GM23338 (cell line): ENCODE measurements around the gene MYO1E. TPM values are rescaled to one million over a fixed set of nuclear protein-coding genes. Genes with fewer than 3 reads are reported as not detected.

Source experiments
- ATAC-seq: fragments of 200-7000 bp; cut with Tn5 transposase; 3 replicates; pipeline ENCODE4 v1.9.1; 2020
- DNase-seq: peaks from one replicate; pipeline ENCODE4 v3.0.0-alpha.2; 2015; ENCODE audit warnings: low spot score
- H2AFZ ChIP-seq: fragments of 200-600 bp; sonication (generic); 2 replicates; pipeline ENCODE4 v1.8.0; 2016; ENCODE audit warnings: antibody characterized with exemption, mild to moderate bottlenecking, moderate library complexity
- H3F3A ChIP-seq: fragments of 200-600 bp; sonication (generic); replicated peaks from 2 replicates; pipeline ENCODE4 v1.8.0; 2017; ENCODE audit warnings: antibody characterized with exemption, mixed run types, low read depth
- H3K27ac ChIP-seq: fragments of 200-600 bp; sonication (generic); 2 replicates; pipeline ENCODE4 v1.6.1; 2016; ENCODE audit warnings: low read depth
- H3K27me3 ChIP-seq: fragments of 200-600 bp; sonication (generic); 2 replicates; pipeline ENCODE4 v1.8.0; 2016; ENCODE audit warnings: mild to moderate bottlenecking, mixed run types, moderate library complexity; ENCODE audit not compliant: insufficient read depth
- H3K36me3 ChIP-seq: fragments of 200-600 bp; sonication (generic); 2 replicates; pipeline ENCODE4 v1.8.0; 2016; ENCODE audit warnings: mild to moderate bottlenecking; ENCODE audit not compliant: insufficient read depth
- H3K4me1 ChIP-seq: fragments of 200-600 bp; sonication (generic); 2 replicates; pipeline ENCODE4 v1.8.0; 2016; ENCODE audit warnings: mild to moderate bottlenecking, moderate library complexity; ENCODE audit not compliant: insufficient read depth
- H3K4me2 ChIP-seq: fragments of 200-600 bp; sonication (generic); 2 replicates; pipeline ENCODE4 v1.7.1; 2017; ENCODE audit warnings: mixed run types
- H3K4me3 ChIP-seq: fragments of 200-600 bp; sonication (generic); 2 replicates; pipeline ENCODE4 v1.6.1; 2016; ENCODE audit warnings: mixed run types
- H3K79me2 ChIP-seq: fragments of 200-600 bp; sonication (generic); replicated peaks from 2 replicates; pipeline ENCODE4 v1.8.0; 2017; ENCODE audit warnings: mild to moderate bottlenecking; ENCODE audit not compliant: insufficient read depth
- H3K9me2 ChIP-seq: fragments of 200-600 bp; sonication (generic); 2 replicates; pipeline ENCODE4 v1.8.0; 2017; ENCODE audit not compliant: insufficient read depth
- H4K20me1 ChIP-seq: fragments of 200-600 bp; sonication (generic); replicated peaks from 2 replicates; pipeline ENCODE4 v1.8.0; 2017; ENCODE audit warnings: mild to moderate bottlenecking; ENCODE audit not compliant: insufficient read depth
- H3K27ac Mint-ChIP-seq: 2 replicates; pipeline ENCODE4 v1.8.0; 2020; ENCODE audit warnings: inconsistent platforms, mild to moderate bottlenecking, moderate library complexity, mixed read lengths
- H3K27me3 Mint-ChIP-seq: 3 replicates; pipeline ENCODE4 v1.8.0; 2022; ENCODE audit warnings: low read depth, mild to moderate bottlenecking, moderate library complexity, mixed read lengths, inconsistent platforms; ENCODE audit not compliant: insufficient read depth, poor library complexity
- H3K36me3 Mint-ChIP-seq: 3 replicates; pipeline ENCODE4 v1.8.0; 2021; ENCODE audit warnings: low read depth, mild to moderate bottlenecking, inconsistent platforms, moderate library complexity, mixed read lengths
- H3K4me1 Mint-ChIP-seq: 3 replicates; pipeline ENCODE4 v1.8.0; 2020; ENCODE audit warnings: mild to moderate bottlenecking, inconsistent platforms, mixed read lengths
- H3K4me3 Mint-ChIP-seq: 3 replicates; pipeline ENCODE4 v1.8.0; 2021; ENCODE audit warnings: moderate library complexity, mild to moderate bottlenecking, inconsistent platforms, mixed read lengths
- H3K9me3 Mint-ChIP-seq: 3 replicates; pipeline ENCODE4 v1.8.0; 2020; ENCODE audit warnings: moderate library complexity, mild to moderate bottlenecking, inconsistent platforms, mixed read lengths
- CREB1 ChIP-seq: fragments of 250-450 bp; sonication (Bioruptor Pico); IDR thresholded peaks from 2 replicates; pipeline ENCODE4 v1.5.0; 2020; ENCODE audit warnings: low read depth, mild to moderate bottlenecking, moderate library complexity
- CTCF ChIP-seq, 2 experiments: fragments of 200-600 bp in 1 of 2; sonication (generic) in 1 of 2; conservative IDR thresholded peaks; 2 replicates each; pipeline versions ENCODE4 v1.5.1 to v1.6.1; 2016 to 2017; ENCODE audit warnings: antibody characterized with exemption in 2 of 2, low read depth in 2 of 2, mild to moderate bottlenecking in 2 of 2, moderate library complexity in 1 of 2
- EZH2 ChIP-seq: fragments of 200-600 bp; sonication (generic); IDR thresholded peaks from one replicate; pipeline ENCODE4 v1.8.0; 2017; ENCODE audit warnings: antibody characterized with exemption, mild to moderate bottlenecking, low read depth; ENCODE audit not compliant: unreplicated experiment
- EZH2phosphoT487 ChIP-seq: fragments of 200-600 bp; sonication (generic); IDR thresholded peaks from one replicate; pipeline ENCODE4 v1.8.1; 2018; ENCODE audit warnings: antibody characterized with exemption; ENCODE audit not compliant: unreplicated experiment
- JUNB ChIP-seq: IDR thresholded peaks from one replicate; pipeline ENCODE4 v1.6.1; 2016; ENCODE audit warnings: antibody characterized with exemption; ENCODE audit not compliant: unreplicated experiment
- NANOG ChIP-seq: IDR thresholded peaks from 2 replicates; pipeline ENCODE4 v1.6.1; 2016; ENCODE audit warnings: antibody characterized with exemption, borderline replicate concordance
- POLR2AphosphoS5 ChIP-seq: IDR thresholded peaks from 2 replicates; pipeline ENCODE4 v1.6.1; 2016; ENCODE audit warnings: antibody characterized with exemption, low read depth
- ZNF114 ChIP-seq: fragments of 250-450 bp; sonication (Bioruptor Pico); IDR thresholded peaks from 2 replicates; pipeline ENCODE4 v1.5.0; 2020; ENCODE audit warnings: mild to moderate bottlenecking, moderate library complexity
- ZNF331 ChIP-seq: fragments of 250-450 bp; sonication (Bioruptor Pico); IDR thresholded peaks from 2 replicates; pipeline ENCODE4 v1.5.0; 2020; ENCODE audit warnings: low read depth, mild to moderate bottlenecking, moderate library complexity
- polyA plus RNA-seq: library from polyadenylated mRNA; unstranded; fragments of >200 nt; fragmentation: Nextera tagmentation; extraction: Ambion mirVana; gene quantifications from 2 replicates; pipeline ENCODE4 v1.2.1, GENCODE V29; 2016
- total RNA-seq: library from RNA; depleted of rRNA; stranded (reverse); fragments of >200 nt; shearing (Covaris generic); gene quantifications from 2 replicates; pipeline ENCODE4 v1.2.3, GENCODE V29; 2014
- TF ChIP-seq, protein P1 (sequence below): IDR thresholded peaks from 2 replicates; pipeline ENCODE4 v1.6.1; 2016; ENCODE audit warnings: antibody characterized with exemption
- TF ChIP-seq, protein P2 (sequence below): IDR thresholded peaks from one replicate; pipeline ENCODE4 v1.6.1; 2018; ENCODE audit warnings: antibody characterized with exemption; ENCODE audit not compliant: unreplicated experiment

MYO1E gene
- total and polyA plus RNA-seq, 2 experiments from 2014 or later, result 68.3 to 131 TPM

GRCh38 chr15:59322056-59322759, 50.5 kb downstream of the MYO1E start (continued):
- TF ChIP-seq EZH2phosphoT487 (no peak), NANOG (no peak), JUNB (no peak), EZH2 (no peak), CTCF (conservative IDR thresholded peaks at IDR 0.05; ENCODE audit: low read depth in 2 of 2) (no peak), CREB1 (CRISPR knock-in tag) (no peak), ZNF331 (CRISPR knock-in tag) (no peak), ZNF114 (no peak)
- TF ChIP-seq, protein P1, sequence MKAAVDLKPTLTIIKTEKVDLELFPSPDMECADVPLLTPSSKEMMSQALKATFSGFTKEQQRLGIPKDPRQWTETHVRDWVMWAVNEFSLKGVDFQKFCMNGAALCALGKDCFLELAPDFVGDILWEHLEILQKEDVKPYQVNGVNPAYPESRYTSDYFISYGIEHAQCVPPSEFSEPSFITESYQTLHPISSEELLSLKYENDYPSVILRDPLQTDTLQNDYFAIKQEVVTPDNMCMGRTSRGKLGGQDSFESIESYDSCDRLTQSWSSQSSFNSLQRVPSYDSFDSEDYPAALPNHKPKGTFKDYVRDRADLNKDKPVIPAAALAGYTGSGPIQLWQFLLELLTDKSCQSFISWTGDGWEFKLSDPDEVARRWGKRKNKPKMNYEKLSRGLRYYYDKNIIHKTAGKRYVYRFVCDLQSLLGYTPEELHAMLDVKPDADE, result no peak

GRCh38 chr15:59321000-59321689, 51.5 kb downstream of the MYO1E start:
- H2AFZ ChIP-seq, result no peak overlapping the region
- DNase-seq, result no peak
- peaks cover 5% of the 10 kb centered on the region for H3K27me3 Mint-ChIP-seq
- peaks cover 20% of the 10 kb centered on the region for H3K4me1 Mint-ChIP-seq
- no peak overlapping the region for H3K27ac ChIP-seq
- H3K9me3 Mint-ChIP-seq, result no peaks in the 10 kb centered on the region
- H3F3A ChIP-seq, result no peaks in the 10 kb centered on the region
- no peak overlapping the region for H3K4me3 Mint-ChIP-seq
- peaks cover 84% of the 10 kb centered on the region for H3K79me2 ChIP-seq
- no peaks in the 10 kb centered on the region for H3K9me2 ChIP-seq
- H3K4me1 ChIP-seq, result peaks cover 10% of the 10 kb centered on the region
- no peaks in the 10 kb centered on the region for H3K36me3 ChIP-seq
- H3K4me3 ChIP-seq, result no peak overlapping the region
- ATAC-seq, result no peak
- H4K20me1 ChIP-seq, result peaks cover 24% of the 10 kb centered on the region
- H3K36me3 Mint-ChIP-seq, result peaks cover 9% of the 10 kb centered on the region; the same call in 2 of the 3 replicates
- no peaks in the 10 kb centered on the region for H3K27me3 ChIP-seq
- no peak overlapping the region for H3K4me2 ChIP-seq
- no peak overlapping the region for H3K27ac Mint-ChIP-seq
- TF ChIP-seq, protein P1, result no peak
- no peak for TF ChIP-seq POLR2AphosphoS5
- TF ChIP-seq NANOG, result no peak
- TF ChIP-seq EZH2phosphoT487, result no peak
- TF ChIP-seq CTCF (conservative IDR thresholded peaks at IDR 0.05; ENCODE audit: low read depth in 2 of 2), result no peak
- TF ChIP-seq, protein P2, sequence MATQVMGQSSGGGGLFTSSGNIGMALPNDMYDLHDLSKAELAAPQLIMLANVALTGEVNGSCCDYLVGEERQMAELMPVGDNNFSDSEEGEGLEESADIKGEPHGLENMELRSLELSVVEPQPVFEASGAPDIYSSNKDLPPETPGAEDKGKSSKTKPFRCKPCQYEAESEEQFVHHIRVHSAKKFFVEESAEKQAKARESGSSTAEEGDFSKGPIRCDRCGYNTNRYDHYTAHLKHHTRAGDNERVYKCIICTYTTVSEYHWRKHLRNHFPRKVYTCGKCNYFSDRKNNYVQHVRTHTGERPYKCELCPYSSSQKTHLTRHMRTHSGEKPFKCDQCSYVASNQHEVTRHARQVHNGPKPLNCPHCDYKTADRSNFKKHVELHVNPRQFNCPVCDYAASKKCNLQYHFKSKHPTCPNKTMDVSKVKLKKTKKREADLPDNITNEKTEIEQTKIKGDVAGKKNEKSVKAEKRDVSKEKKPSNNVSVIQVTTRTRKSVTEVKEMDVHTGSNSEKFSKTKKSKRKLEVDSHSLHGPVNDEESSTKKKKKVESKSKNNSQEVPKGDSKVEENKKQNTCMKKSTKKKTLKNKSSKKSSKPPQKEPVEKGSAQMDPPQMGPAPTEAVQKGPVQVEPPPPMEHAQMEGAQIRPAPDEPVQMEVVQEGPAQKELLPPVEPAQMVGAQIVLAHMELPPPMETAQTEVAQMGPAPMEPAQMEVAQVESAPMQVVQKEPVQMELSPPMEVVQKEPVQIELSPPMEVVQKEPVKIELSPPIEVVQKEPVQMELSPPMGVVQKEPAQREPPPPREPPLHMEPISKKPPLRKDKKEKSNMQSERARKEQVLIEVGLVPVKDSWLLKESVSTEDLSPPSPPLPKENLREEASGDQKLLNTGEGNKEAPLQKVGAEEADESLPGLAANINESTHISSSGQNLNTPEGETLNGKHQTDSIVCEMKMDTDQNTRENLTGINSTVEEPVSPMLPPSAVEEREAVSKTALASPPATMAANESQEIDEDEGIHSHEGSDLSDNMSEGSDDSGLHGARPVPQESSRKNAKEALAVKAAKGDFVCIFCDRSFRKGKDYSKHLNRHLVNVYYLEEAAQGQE, result no peak
